ENCODE measurements around the gene VASP.

DNA sequence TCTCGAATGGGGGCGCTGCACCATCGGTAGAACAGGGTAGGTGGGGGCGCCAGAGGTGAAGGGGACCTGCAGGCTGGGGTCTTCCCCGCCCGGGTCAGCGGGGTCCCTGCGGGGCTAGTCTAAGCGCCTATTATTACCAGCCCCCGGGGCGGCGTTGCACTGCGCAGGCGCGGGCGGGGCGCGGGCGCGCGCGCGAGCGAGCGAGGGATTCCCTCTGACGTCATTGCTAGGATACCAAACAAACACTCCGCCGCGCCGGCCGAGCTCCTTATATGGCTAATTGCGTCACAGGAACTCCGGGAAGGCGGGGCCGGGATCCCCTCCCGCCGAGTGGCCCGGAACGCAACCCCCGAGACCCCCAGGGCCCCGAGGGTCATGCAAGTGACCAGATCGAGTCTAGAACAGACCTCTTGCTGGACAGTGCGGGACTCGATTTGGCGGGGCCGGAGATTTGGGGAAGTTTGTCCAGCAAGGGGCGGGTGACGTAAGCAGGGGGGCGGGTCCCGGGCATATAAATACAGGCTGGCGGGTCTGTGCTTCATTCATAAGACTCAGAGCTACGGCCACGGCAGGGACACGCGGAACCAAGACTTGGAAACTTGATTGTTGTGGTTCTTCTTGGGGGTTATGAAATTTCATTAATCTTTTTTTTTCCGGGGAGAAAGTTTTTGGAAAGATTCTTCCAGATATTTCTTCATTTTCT lies 39.7 kb upstream of the VASP start, which contains the start of gene FOSB:
- TF ChIP-seq, protein P1, sequence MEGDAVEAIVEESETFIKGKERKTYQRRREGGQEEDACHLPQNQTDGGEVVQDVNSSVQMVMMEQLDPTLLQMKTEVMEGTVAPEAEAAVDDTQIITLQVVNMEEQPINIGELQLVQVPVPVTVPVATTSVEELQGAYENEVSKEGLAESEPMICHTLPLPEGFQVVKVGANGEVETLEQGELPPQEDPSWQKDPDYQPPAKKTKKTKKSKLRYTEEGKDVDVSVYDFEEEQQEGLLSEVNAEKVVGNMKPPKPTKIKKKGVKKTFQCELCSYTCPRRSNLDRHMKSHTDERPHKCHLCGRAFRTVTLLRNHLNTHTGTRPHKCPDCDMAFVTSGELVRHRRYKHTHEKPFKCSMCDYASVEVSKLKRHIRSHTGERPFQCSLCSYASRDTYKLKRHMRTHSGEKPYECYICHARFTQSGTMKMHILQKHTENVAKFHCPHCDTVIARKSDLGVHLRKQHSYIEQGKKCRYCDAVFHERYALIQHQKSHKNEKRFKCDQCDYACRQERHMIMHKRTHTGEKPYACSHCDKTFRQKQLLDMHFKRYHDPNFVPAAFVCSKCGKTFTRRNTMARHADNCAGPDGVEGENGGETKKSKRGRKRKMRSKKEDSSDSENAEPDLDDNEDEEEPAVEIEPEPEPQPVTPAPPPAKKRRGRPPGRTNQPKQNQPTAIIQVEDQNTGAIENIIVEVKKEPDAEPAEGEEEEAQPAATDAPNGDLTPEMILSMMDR (IDR thresholded peaks at IDR 0.05) = no peak
- TF ChIP-seq, protein P2, sequence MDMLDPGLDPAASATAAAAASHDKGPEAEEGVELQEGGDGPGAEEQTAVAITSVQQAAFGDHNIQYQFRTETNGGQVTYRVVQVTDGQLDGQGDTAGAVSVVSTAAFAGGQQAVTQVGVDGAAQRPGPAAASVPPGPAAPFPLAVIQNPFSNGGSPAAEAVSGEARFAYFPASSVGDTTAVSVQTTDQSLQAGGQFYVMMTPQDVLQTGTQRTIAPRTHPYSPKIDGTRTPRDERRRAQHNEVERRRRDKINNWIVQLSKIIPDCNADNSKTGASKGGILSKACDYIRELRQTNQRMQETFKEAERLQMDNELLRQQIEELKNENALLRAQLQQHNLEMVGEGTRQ (CRISPR knock-in tag; IDR thresholded peaks at IDR 0.05) = no peak
- TF ChIP-seq GABPB1 (CRISPR knock-in tag; IDR thresholded peaks at IDR 0.05) (no peak), JUN (CRISPR knock-in tag; IDR thresholded peaks at IDR 0.05) (no peak), SMAD3 (CRISPR knock-in tag; IDR thresholded peaks at IDR 0.05; ENCODE audit: borderline replicate concordance) (no peak), ATF1 (CRISPR knock-in tag; IDR thresholded peaks at IDR 0.05) (no peak), FOXP1 (CRISPR knock-in tag; IDR thresholded peaks at IDR 0.05; ENCODE audit: borderline replicate concordance) (no peak), ETV6 (CRISPR knock-in tag; IDR thresholded peaks at IDR 0.05) (no peak)
- TF ChIP-seq, protein P3, sequence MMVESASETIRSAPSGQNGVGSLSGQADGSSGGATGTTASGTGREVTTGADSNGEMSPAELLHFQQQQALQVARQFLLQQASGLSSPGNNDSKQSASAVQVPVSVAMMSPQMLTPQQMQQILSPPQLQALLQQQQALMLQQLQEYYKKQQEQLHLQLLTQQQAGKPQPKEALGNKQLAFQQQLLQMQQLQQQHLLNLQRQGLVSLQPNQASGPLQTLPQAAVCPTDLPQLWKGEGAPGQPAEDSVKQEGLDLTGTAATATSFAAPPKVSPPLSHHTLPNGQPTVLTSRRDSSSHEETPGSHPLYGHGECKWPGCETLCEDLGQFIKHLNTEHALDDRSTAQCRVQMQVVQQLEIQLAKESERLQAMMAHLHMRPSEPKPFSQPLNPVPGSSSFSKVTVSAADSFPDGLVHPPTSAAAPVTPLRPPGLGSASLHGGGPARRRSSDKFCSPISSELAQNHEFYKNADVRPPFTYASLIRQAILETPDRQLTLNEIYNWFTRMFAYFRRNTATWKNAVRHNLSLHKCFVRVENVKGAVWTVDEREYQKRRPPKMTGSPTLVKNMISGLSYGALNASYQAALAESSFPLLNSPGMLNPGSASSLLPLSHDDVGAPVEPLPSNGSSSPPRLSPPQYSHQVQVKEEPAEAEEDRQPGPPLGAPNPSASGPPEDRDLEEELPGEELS (CRISPR knock-in tag; IDR thresholded peaks at IDR 0.05) = no peak
- TF ChIP-seq, protein P4, sequence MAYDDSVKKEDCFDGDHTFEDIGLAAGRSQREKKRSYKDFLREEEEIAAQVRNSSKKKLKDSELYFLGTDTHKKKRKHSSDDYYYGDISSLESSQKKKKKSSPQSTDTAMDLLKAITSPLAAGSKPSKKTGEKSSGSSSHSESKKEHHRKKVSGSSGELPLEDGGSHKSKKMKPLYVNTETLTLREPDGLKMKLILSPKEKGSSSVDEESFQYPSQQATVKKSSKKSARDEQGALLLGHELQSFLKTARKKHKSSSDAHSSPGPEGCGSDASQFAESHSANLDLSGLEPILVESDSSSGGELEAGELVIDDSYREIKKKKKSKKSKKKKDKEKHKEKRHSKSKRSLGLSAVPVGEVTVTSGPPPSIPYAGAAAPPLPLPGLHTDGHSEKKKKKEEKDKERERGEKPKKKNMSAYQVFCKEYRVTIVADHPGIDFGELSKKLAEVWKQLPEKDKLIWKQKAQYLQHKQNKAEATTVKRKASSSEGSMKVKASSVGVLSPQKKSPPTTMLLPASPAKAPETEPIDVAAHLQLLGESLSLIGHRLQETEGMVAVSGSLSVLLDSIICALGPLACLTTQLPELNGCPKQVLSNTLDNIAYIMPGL (CRISPR knock-in tag; IDR thresholded peaks at IDR 0.05) = no peak

Measured in WTC11 (cell line).